MM.1S (cell line): ENCODE measurements around the gene CARD8.

Experiments
- DNase-seq: peaks from one replicate; pipeline ENCODE4 v3.0.0-alpha.2; 2015
- H2AFZ ChIP-seq: fragments of 300-600 bp; sonication (generic); 2 replicates; pipeline ENCODE4 v1.6.0; 2016; ENCODE audit warnings: antibody characterized with exemption, low read length
- H3F3A ChIP-seq: fragments of 300-600 bp; sonication (generic); 2 replicates; pipeline ENCODE4 v1.6.1; 2016; ENCODE audit warnings: mild to moderate bottlenecking, antibody characterized with exemption, low read length, moderate library complexity, mixed read lengths; ENCODE audit not compliant: insufficient read depth
- H3K27ac ChIP-seq: fragments of 300-600 bp; sonication (generic); 2 replicates; pipeline ENCODE4 v1.5.1; 2016; ENCODE audit warnings: mild to moderate bottlenecking, low read length
- H3K27me3 ChIP-seq: fragments of 300-600 bp; sonication (generic); replicated peaks from 2 replicates; pipeline ENCODE4 v1.6.0; 2016; ENCODE audit warnings: low read length; ENCODE audit not compliant: insufficient read depth
- H3K36me3 ChIP-seq: fragments of 300-600 bp; sonication (generic); replicated peaks from 2 replicates; pipeline ENCODE4 v1.6.1; 2016; ENCODE audit warnings: mild to moderate bottlenecking, low read length, mixed read lengths; ENCODE audit not compliant: insufficient read depth
- H3K4me1 ChIP-seq: fragments of 300-600 bp; sonication (generic); 2 replicates; pipeline ENCODE4 v1.6.1; 2016; ENCODE audit warnings: low read length, mixed read lengths
- H3K4me2 ChIP-seq: fragments of 300-600 bp; sonication (generic); 2 replicates; pipeline ENCODE4 v1.6.0; 2016; ENCODE audit warnings: low read depth, low read length
- H3K4me3 ChIP-seq: fragments of 300-600 bp; sonication (generic); 2 replicates; pipeline ENCODE4 v1.5.1; 2016; ENCODE audit warnings: low read length, mixed read lengths
- H3K79me2 ChIP-seq: fragments of 300-600 bp; sonication (generic); 2 replicates; pipeline ENCODE4 v1.6.1; 2016; ENCODE audit warnings: mixed run types, low read length, mixed read lengths
- H3K9ac ChIP-seq: fragments of 300-600 bp; sonication (generic); 2 replicates; pipeline ENCODE4 v1.6.1; 2016; ENCODE audit warnings: low read length, mixed read lengths
- H3K9me2 ChIP-seq: fragments of 300-600 bp; sonication (generic); replicated peaks from 2 replicates; pipeline ENCODE4 v1.6.1; 2016; ENCODE audit warnings: mild to moderate bottlenecking, low read length, mixed read lengths; ENCODE audit not compliant: insufficient read depth
- H3K9me3 ChIP-seq: fragments of 300-600 bp; sonication (generic); replicated peaks from 2 replicates; pipeline ENCODE4 v1.6.1; 2016; ENCODE audit warnings: mild to moderate bottlenecking, low read length, mixed read lengths; ENCODE audit not compliant: insufficient read depth
- H4K20me1 ChIP-seq: fragments of 300-600 bp; sonication (generic); 2 replicates; pipeline ENCODE4 v1.6.1; 2016; ENCODE audit warnings: mild to moderate bottlenecking, low read length, moderate library complexity, mixed read lengths; ENCODE audit not compliant: insufficient read depth
- CTCF ChIP-seq: fragments of 300-600 bp; sonication (generic); IDR thresholded peaks from 2 replicates; pipeline ENCODE4 v1.5.1; 2016; ENCODE audit warnings: antibody characterized with exemption, low read length, mixed read lengths
- EZH2 ChIP-seq: fragments of 300-600 bp; sonication (generic); optimal IDR thresholded peaks from 2 replicates; pipeline ENCODE3; 2017; ENCODE audit warnings: low read depth, mild to moderate bottlenecking, antibody characterized with exemption, low read length, mixed read lengths
- EZH2phosphoT487 ChIP-seq: fragments of 300-600 bp; sonication (generic); IDR thresholded peaks from 2 replicates; pipeline ENCODE4 v1.6.1; 2018; ENCODE audit warnings: antibody characterized with exemption, low read length

The CARD8 gene

GRCh38 chr19:48239582-48240141, 16.1 kb downstream of the CARD8 start:
- TF ChIP-seq EZH2 (no peak), CTCF (no peak), EZH2phosphoT487 (no peak)
- no peak overlapping the region for H3K4me3 ChIP-seq
- no peaks in the 10 kb centered on the region for H3K4me1 ChIP-seq
- no peaks in the 10 kb centered on the region for H3F3A ChIP-seq
- H3K9ac ChIP-seq = no peak overlapping the region
- no peaks in the 10 kb centered on the region for H4K20me1 ChIP-seq
- H2AFZ ChIP-seq = no peak overlapping the region
- no peaks in the 10 kb centered on the region for H3K9me3 ChIP-seq
- no peak overlapping the region for H3K27ac ChIP-seq
- no peaks in the 10 kb centered on the region for H3K36me3 ChIP-seq
- no peak for DNase-seq
- H3K79me2 ChIP-seq = no peaks in the 10 kb centered on the region
- no peaks in the 10 kb centered on the region for H3K9me2 ChIP-seq
- no peaks in the 10 kb centered on the region for H3K27me3 ChIP-seq
- H3K4me2 ChIP-seq = no peak overlapping the region

- no peak overlapping the region for H3K27ac ChIP-seq
- no peaks in the 10 kb centered on the region for H4K20me1 ChIP-seq
- H3K79me2 ChIP-seq = no peaks in the 10 kb centered on the region
- no peaks in the 10 kb centered on the region for H3K9me3 ChIP-seq
- no peak overlapping the region for H3K4me2 ChIP-seq
- no peaks in the 10 kb centered on the region for H3K27me3 ChIP-seq
- DNase-seq = no peak
- TF ChIP-seq CTCF = no peak
- TF ChIP-seq EZH2 = no peak
- TF ChIP-seq EZH2phosphoT487 = no peak
- H3F3A ChIP-seq = no peaks in the 10 kb centered on the region
- H2AFZ ChIP-seq = no peak overlapping the region
- no peak overlapping the region for H3K4me3 ChIP-seq
- no peak overlapping the region for H3K9ac ChIP-seq
- H3K4me1 ChIP-seq = no peaks in the 10 kb centered on the region
- H3K9me2 ChIP-seq = no peaks in the 10 kb centered on the region
- no peaks in the 10 kb centered on the region for H3K36me3 ChIP-seq
Observed at GRCh38 chr19:48239120-48239519, 16.6 kb downstream of the CARD8 start.

- TF ChIP-seq CTCF (no peak), EZH2 (no peak), EZH2phosphoT487 (no peak)
- Histone ChIP-seq H3K9me3 (no peaks in the 10 kb centered on the region), H2AFZ (no peak overlapping the region), H3K27me3 (no peaks in the 10 kb centered on the region), H3K36me3 (no peaks in the 10 kb centered on the region), H3K9ac (no peak overlapping the region), H3F3A (no peaks in the 10 kb centered on the region), H3K79me2 (no peaks in the 10 kb centered on the region), H3K27ac (no peak overlapping the region), H3K9me2 (no peaks in the 10 kb centered on the region), H3K4me3 (no peak overlapping the region), H4K20me1 (no peaks in the 10 kb centered on the region), H3K4me2 (no peak overlapping the region), H3K4me1 (no peaks in the 10 kb centered on the region)
- DNase-seq = no peak
Observed at GRCh38 chr19:48237057-48237456, 18.7 kb downstream of the CARD8 start.
